Hepatocyte (in vitro differentiated cells): ENCODE measurements around the gene RXRA.

Source experiments
- CTCF ChIP-seq: fragments of 200-600 bp; sonication (generic); IDR thresholded peaks from 2 replicates; pipeline ENCODE4 v1.5.1; 2016; ENCODE audit warnings: antibody characterized with exemption, mild to moderate bottlenecking; ENCODE audit not compliant: poor library complexity
- EZH2phosphoT487 ChIP-seq: fragments of 200-600 bp; sonication (generic); IDR thresholded peaks from one replicate; pipeline ENCODE4 v1.6.1; 2018; ENCODE audit warnings: antibody characterized with exemption, mild to moderate bottlenecking, low read depth, moderate library complexity; ENCODE audit not compliant: unreplicated experiment, severe bottlenecking

DNA sequence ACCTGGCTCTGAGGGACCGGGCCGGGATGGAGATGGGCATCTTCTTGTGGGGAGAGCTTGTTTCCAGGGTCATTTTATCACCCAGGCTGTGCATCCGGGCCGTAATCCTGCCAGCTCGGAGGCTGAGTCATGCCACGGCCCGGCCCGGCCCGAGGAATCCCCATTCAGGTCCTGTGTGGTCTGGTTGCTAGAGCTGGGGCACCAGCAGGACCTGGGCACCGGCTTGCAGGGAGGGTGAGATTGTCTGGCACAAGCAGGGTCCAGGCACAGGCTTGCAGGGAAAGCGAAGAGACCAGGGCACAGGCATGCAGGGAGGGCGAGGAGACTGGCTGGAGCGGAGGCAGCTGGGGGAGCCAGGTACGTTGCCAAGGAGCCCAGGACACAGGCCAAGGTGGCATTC is 106.8 kb downstream of the RXRA start:
- TF ChIP-seq CTCF (no peak), EZH2phosphoT487 (no peak)
